ENCODE measurements around the gene LMF1.

DNA sequence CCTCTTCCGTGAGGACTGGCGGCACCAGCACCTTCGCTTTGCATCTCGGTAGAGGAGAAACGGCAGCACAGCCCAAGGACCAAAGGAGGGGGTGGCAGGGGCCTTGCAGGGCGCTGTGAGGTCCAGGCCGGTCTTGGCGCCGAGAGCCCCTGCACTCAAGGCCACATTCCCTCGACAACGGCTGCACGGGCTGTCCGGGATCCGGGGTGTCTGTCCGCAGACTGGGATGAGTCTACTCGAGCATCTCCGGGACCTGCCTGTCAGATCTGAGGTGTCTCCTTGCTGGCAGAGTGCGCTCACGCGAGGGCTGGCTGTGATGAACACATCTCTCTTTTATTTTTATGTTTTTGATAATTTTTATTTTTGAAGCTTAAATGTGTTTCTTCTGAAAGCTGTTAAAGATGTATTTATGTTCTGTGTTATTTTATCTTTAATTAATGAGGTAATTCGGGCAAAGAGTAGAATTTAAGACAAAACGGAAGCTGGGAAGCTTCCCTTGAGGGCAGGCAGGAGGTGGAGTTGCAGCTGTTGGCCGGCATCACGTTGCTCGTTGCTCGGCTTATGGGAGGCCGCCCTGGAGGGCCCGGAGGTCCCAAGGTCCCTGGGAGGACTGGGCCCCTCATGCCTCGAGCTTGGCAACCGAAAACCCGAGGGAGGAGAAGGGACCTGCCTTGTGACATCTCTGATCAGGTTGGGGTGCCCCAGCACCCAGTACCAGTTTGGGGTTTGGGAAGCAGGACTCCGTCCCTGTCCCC, 15.0 kb upstream of the LMF1 start:
- TF ChIP-seq ZNF274 (IDR thresholded peaks at IDR 0.05; ENCODE audit: low read depth, low read length) (no peak), YY1 (IDR thresholded peaks at IDR 0.05; ENCODE audit: insufficient read depth, insufficient read length) (no peak), SUZ12 (IDR thresholded peaks at IDR 0.05; ENCODE audit: extremely low read depth, insufficient read depth, insufficient read length) (no peak)
